DLD1 (cell line): ENCODE results near the gene MED12L.

Source experiments
- in situ Hi-C: cut with HindIII; loops from 2 replicates; pipeline ENCODE4 v1.10.0; 2017; ENCODE audit warnings: low sequenced_read_pairs

The MED12L gene

GRCh38 chr3:151315846-151316245, 230.4 kb downstream of the MED12L start:
- in situ Hi-C loops = no loop called here

DNA sequence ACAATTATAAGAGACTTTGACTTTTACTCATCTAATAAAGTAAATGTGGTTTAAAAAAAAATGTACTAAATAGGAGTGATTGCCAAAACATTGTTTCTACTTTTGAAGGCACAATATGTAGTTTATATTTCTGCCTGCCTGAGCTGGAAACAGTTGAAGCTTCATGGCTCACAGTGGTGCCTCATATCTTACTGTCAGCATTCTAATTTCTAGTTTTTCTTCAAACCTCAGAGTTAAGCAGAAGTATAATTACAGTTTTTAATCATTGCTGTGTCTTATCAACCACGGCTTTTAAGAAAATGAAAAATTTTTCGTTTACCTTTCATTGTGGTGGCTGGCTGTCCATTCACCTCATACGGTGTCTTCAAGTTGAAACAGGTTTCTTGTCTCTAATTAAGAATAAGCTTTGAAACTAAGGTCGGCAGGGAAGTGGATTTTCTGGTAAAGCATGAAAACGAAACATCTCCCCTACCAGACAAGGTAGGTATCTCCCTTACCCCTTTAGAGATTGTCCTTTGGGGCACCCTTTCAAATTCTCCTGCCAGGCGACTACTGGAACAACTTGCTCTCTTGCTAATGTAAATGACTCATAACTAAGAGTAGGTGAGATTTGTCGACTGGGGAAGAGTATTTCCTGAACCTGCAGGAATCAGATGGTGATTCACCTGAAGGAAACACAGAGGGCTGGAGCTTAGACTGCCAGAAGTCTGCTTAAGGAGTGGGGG, 231.0 kb downstream of the MED12L start, which contains the start of gene GPR87:
TSS of gene GPR87 (minus strand) at position 554 of the 725 bp plus-strand sequence. CDS start 16,720 bp downstream, outside the sequence.
- in situ Hi-C loops = no loop called here

- in situ Hi-C loops = no loop called here
Measured at GRCh38 chr3:151318313-151318712, 232.8 kb downstream of the MED12L start.

DNA sequence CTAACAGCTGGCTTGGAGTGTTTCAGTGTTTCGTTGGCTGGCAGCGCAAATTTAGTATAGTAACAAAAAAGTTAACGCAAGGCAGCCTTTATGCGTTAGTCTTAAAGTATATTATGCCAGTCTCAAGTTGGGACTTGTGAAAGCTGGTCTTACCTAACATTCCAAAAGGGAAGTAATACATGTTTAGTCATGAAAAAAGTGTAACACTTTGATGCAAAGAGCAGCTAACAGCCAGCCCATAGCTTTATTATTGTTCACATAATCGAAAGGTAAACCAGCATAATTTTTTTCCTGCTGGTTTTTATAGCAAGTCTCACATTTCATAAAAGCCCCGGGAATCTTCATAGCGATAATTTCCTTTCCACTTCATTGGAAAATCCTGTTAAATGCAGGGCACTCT, 233.5 kb downstream of the MED12L start:
- in situ Hi-C loops = no loop called here

- in situ Hi-C loops = no loop called here
Measured at GRCh38 chr3:151319628-151320027, 234.2 kb downstream of the MED12L start.

GRCh38 chr3:151320131-151320530, 234.7 kb downstream of the MED12L start:
- in situ Hi-C loops = no loop called here

- in situ Hi-C loops = no loop called here
Measured at GRCh38 chr3:151321526-151321925, 236.1 kb downstream of the MED12L start.

GRCh38 chr3:151322511-151322910, 237.0 kb downstream of the MED12L start:
- in situ Hi-C loops = no loop called here

GRCh38 chr3:151327571-151328198, 242.2 kb downstream of the MED12L start:
- in situ Hi-C loops = no loop called here

DNA sequence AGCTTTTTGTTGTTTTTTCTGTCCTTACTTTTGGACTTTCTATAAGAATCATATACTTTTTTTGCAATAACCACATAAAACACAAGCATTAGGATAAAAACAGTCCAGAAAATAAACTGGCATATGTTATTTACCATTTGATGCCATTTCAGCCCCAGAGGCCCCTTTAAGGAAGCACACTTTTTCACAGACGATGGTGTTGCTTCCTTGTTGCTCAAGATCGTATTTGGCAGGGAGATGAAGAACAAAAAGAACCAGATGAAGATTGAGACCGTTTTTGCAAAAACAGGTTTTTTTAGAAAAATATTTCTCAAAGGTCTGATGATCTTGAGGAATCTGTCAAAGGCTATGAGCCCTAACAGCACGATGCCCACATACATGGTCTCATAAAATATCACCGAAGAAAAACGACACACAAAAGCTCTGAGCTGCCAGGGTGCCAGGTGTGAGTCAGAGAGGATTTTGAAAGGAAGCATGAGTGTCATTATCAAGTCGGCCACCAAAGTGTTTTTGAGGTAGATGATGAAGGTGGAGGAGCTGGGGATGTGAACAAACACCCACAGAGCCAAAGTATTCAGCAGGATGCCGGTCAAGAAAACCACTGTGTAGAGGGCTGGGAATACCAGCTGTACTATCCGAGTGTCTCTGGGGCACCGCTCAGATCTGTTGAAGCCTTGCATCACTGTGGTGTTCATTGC, 243.0 kb downstream of the MED12L start:
- in situ Hi-C loops = no loop called here

GRCh38 chr3:151329363-151329762, 243.9 kb downstream of the MED12L start, which contains the start of gene P2RY13:
TSS of gene P2RY13 (minus strand) at chr3:151329549. CDS start at chr3:151329528, 21 bp downstream.
- in situ Hi-C loops = no loop called here

DNA sequence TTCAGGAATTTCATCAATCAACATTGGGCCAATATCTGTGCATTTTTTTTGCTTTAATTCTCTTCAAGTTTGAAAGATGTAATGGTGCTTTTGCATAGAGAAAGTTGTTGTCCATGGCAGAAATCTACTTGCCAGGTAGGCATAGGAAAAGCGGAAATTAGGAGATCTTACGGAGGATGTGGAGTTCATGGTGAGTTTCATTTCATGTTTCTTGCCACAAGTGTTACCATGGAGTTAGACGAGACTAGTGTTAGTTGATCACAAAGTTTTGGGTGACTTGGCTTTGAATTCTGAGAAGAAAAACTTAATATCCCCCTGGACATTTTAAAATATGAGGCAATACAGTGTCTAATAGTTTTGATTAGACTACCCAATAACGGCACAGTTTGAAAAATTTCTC, 244.9 kb downstream of the MED12L start:
- in situ Hi-C loops = no loop called here

GRCh38 chr3:151330899-151331298, 245.4 kb downstream of the MED12L start:
- in situ Hi-C loops = no loop called here

- in situ Hi-C loops = no loop called here
Measured at GRCh38 chr3:151331696-151332095, 246.2 kb downstream of the MED12L start.

GRCh38 chr3:151345859-151346258, 260.4 kb downstream of the MED12L start:
- in situ Hi-C loops = no loop called here

DNA sequence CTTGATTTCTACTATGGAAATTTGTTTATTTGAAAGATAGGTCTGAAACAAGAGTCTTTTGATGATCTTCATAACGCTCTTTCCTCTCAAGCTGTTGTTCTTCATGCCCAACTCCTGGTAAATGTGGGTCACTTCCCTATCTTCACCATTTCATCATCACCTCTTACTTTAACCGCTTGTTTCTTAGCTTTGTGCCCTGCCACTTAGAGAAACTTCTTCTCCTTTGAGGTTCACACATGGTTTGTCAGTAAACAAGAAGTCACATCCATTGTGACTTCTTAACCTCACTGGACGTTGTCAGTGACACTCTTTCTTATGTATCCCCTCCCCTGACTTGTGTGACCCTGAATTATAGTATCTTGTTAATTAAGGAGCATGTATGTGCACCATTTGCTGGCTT, 260.8 kb downstream of the MED12L start:
- in situ Hi-C loops = no loop called here

DNA sequence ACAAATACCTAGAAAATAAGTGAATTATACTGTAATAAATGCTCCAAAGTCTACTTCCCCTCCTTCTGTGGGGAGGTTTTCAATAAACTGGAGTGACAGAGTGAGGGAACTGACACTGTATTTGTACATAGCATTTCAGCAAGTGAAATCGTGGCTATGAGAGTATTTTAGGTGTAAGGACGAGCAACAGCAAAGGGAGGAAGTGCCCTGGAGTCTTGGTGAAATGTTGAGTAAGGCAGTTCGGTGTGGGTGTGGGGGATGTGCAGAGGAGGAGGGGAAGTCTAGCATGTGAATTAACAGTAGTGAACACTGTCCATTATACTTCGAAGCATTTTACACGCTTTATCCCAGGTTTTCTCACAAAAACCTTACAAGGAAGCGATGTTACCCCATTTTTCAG, 262.0 kb downstream of the MED12L start:
- in situ Hi-C loops = no loop called here

- in situ Hi-C loops = no loop called here
Measured at GRCh38 chr3:151350656-151351055, 265.2 kb downstream of the MED12L start.

DNA sequence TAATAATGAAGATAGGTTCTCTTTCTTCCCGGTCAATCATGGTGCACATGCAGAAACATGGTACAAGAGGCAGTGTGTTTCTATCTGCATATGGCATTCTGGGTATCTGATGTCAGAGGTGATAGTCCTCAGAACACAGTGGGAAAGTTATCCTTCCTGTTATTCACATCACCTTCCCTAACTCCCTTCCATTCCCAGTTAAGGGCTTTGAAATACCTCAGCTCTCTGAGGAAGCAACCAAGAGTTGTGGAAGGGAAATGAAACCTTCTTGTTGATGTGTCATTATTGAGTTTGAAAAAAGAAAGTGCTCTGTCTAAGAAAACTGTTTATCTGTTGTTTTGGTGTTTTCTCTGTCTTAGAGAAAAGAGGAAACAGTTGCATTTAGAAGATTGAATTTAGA, 265.8 kb downstream of the MED12L start:
- in situ Hi-C loops = no loop called here

GRCh38 chr3:151351648-151352047, 266.2 kb downstream of the MED12L start:
- in situ Hi-C loops = no loop called here

DNA sequence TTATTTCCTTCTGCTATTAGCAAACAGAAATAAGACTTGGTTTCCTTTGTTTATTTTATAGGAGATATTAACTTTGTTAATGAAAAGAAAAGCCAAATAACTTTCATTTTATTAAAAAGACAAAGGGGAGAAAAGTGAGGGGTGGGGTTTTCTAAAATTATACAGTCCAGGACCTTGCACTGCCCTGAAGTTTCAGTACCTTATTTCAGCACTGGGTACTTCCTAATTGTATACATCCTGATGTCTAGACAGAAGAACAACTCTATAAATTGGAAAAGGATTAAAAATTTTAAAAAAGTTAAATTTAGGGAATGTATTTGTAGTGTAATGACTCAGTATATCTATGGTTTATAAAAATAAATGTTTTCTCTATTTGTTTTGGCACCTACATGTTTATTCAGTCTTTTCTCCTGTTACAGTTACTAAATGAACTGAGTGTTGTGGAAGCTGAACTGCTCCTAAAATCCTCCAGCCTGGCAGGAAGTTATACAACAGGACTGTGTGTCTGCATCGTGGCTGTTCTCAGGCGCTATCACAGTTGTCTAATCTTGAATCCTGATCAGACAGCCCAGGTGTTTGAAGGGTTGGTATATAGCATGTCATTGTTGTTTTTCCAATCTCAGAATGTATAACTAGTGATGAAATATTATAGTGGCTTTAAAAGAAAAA, 271.5 kb downstream of the MED12L start:
- in situ Hi-C loops = no loop called here
